AG04449 (cell line): Measurements from ENCODE around the gene DENND5B.

Source experiments
- CTCF ChIA-PET: fragments of 350-600 bp; formaldehyde crosslinking; extraction: SDS; loops from one replicate; lab custom pipeline; 2021; ENCODE audit warnings: antibody characterized with exemption; lab: Yijun Ruan, JAX
- POLR2A ChIA-PET: fragments of 400-600, 350-600 bp; formaldehyde crosslinking; extraction: SDS; loops from one replicate; lab custom pipeline; 2020; ENCODE audit warnings: antibody characterized with exemption, inconsistent platforms; lab: Yijun Ruan, JAX
- DNase-seq: peaks from one replicate; pipeline ENCODE4 v3.0.0-alpha.2; 2010; ENCODE audit warnings: low read depth, low spot score
- H3K4me3 ChIP-seq: 2 replicates; pipeline ENCODE4 v1.5.1; 2011; ENCODE audit warnings: low read depth, mild to moderate bottlenecking, control low read depth, low read length
- CTCF ChIP-seq: IDR thresholded peaks from one replicate; pipeline ENCODE4 v1.5.1; 2011; ENCODE audit warnings: mild to moderate bottlenecking, moderate library complexity, low read length, control low read depth, inconsistent platforms; ENCODE audit not compliant: insufficient read depth; ENCODE audit errors: missing control alignments

The DENND5B gene

GRCh38 chr12:31524791-31525495 lies 66.0 kb downstream of the DENND5B start:
- CTCF ChIA-PET, result no interaction called here
- no peak for DNase-seq
- no peak for TF ChIP-seq CTCF
- POLR2A ChIA-PET, result no interaction called here
- no peak overlapping the region for H3K4me3 ChIP-seq

- POLR2A ChIA-PET, result no interaction called here
Measured at GRCh38 chr12:31523306-31523705, 67.6 kb downstream of the DENND5B start.

GRCh38 chr12:31522607-31523006 lies 68.3 kb downstream of the DENND5B start:
- DNase-seq, result no peak
- POLR2A ChIA-PET, result interaction anchor here (1.2 kb wide), 1 partner anchor 63 kb away, joined by 3 read pairs; no protein-coding TSS in a partner anchor
- CTCF ChIA-PET, result no interaction called here
- no peak for TF ChIP-seq CTCF
- no peak overlapping the region for H3K4me3 ChIP-seq

More at GRCh38 chr12:31523306-31523705, 67.6 kb downstream of the DENND5B start:
- TF ChIP-seq CTCF, result no peak
- no peak for DNase-seq
- CTCF ChIA-PET, result no interaction called here
- H3K4me3 ChIP-seq, result no peak overlapping the region

- no peak overlapping the region for H3K4me3 ChIP-seq
- CTCF ChIA-PET, result no interaction called here
Measured at GRCh38 chr12:31521964-31522363, 69.0 kb downstream of the DENND5B start.

GRCh38 chr12:31519511-31519910 lies 71.4 kb downstream of the DENND5B start:
- H3K4me3 ChIP-seq, result no peak overlapping the region
- TF ChIP-seq CTCF, result no peak
- CTCF ChIA-PET, result interaction anchor here (1.5 kb wide), 1 partner anchor 119 kb away, joined by 4 read pairs; no protein-coding TSS in a partner anchor
- POLR2A ChIA-PET, result interaction anchor here (0.9 to 2.2 kb wide), 2 partner anchors 14 to 71 kb away, joined by 3 to 13 read pairs; partner anchors contain the start of gene DENND5B
- no peak for DNase-seq

More at GRCh38 chr12:31521964-31522363, 69.0 kb downstream of the DENND5B start:
- POLR2A ChIA-PET, result interaction anchor here (1.2 kb wide), 1 partner anchor 63 kb away, joined by 3 read pairs; no protein-coding TSS in a partner anchor
- DNase-seq, result no peak
- no peak for TF ChIP-seq CTCF

- CTCF ChIA-PET, result interaction anchor here (0.7 to 2.1 kb wide), 4 partner anchors 12 to 120 kb away, joined by 3 to 7 read pairs (median 5); no protein-coding TSS in a partner anchor
- no peak overlapping the region for H3K4me3 ChIP-seq
- DNase-seq, result peak; percentile 100
- no peak for TF ChIP-seq CTCF
- POLR2A ChIA-PET, result interaction anchor here (0.6 to 2.2 kb wide), 7 partner anchors 12 to 698 kb away, joined by 3 to 13 read pairs (median 3); partner anchors contain the start of gene DENND5B
Measured at GRCh38 chr12:31518680-31519227, 72.2 kb downstream of the DENND5B start.
